Measurements from ENCODE around the gene PAIP2.

- TF ChIP-seq CTCF (IDR thresholded peaks at IDR 0.05) (no peak), POLR2A (IDR thresholded peaks at IDR 0.05) (no peak)
These were observed 33.3 kb downstream of the PAIP2 start for GRCh38 chr5:139374909-139375308.
